GM12874 (cell line): ENCODE measurements around the gene ZMYND11.

Experiments
- CTCF ChIP-seq: IDR thresholded peaks from 2 replicates; pipeline ENCODE4 v1.5.1; 2011; ENCODE audit warnings: low read depth, mild to moderate bottlenecking, control low read depth, low read length, moderate library complexity; ENCODE audit not compliant: insufficient read depth

The ZMYND11 gene

GRCh38 chr10:298033-298432 is 162.8 kb downstream of the ZMYND11 start:
- TF ChIP-seq CTCF: no peak

GRCh38 chr10:299512-299911 is 164.3 kb downstream of the ZMYND11 start:
- TF ChIP-seq CTCF: no peak

GRCh38 chr10:299969-300368 is 164.7 kb downstream of the ZMYND11 start:
- no peak for TF ChIP-seq CTCF

GRCh38 chr10:301536-301935 is 166.3 kb downstream of the ZMYND11 start:
- TF ChIP-seq CTCF: no peak
